Activated T-helper 2 cell treated with anti-CD3 and anti-CD28 coated beads, Interferon-gamma antibody, Interleukin-2, Interleukin-4, amounts not matched to agents 10 μg/mL and 5 μg/mL and 100 μg/mL, durations not matched to agents 14 hours and 24 hours and 36 hours (primary cell): ENCODE results near the gene TMEM132D. TPM values are rescaled to one million over a fixed set of nuclear protein-coding genes. Genes with fewer than 3 reads are reported as not detected.

ENCODE experiments used
- DNase-seq: peaks from one replicate; pipeline ENCODE4 v3.0.0; 2021; ENCODE audit warnings: low spot score
- H3K27ac Mint-ChIP-seq: one replicate; pipeline ENCODE4 v1.8.0; 2021; ENCODE audit warnings: mixed read lengths
- H3K27me3 Mint-ChIP-seq: one replicate; pipeline ENCODE4 v1.8.0; 2021; ENCODE audit warnings: low read depth, mixed read lengths
- H3K36me3 Mint-ChIP-seq: one replicate; pipeline ENCODE4 v1.8.0; 2021; ENCODE audit warnings: low read depth, mixed read lengths
- H3K4me1 Mint-ChIP-seq: one replicate; pipeline ENCODE4 v1.8.0; 2021; ENCODE audit warnings: low read depth, mixed read lengths
- H3K4me3 Mint-ChIP-seq: one replicate; pipeline ENCODE4 v1.8.0; 2021; ENCODE audit warnings: low read depth, mild to moderate bottlenecking, moderate library complexity, mixed read lengths
- H3K9me3 Mint-ChIP-seq: one replicate; pipeline ENCODE4 v1.8.0; 2021; ENCODE audit warnings: mixed read lengths
- intact Hi-C: fragments of 100-400 bp; cut with micrococcal nuclease; formaldehyde crosslinking; loops from one replicate; pipeline ENCODE4 v1.15.1; 2023
- total RNA-seq: library from RNA; stranded (reverse); gene quantifications from 2 replicates; pipeline ENCODE4 v1.2.3, GENCODE V29; 2022

The TMEM132D gene
- total RNA-seq, 1 donor from 2014 or later, result not detected

DNA sequence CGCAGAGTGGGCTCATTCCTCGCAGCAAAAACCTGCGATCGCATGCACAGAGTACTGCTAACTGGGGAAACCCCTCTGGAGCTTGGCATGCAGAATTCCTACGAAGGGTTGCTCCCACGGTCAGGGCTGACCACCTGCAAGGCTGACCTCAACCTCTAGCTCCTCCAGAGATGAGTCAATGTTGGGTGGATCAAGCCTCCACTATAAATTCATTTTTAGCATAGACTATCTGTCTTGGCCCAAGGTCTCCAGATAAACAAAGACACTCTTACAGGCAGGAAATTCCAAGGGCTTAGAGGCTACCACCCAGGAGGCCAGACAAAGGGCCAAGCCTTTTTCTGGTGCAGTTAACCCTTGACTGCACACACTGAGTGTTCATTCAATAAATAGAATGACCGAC, 296.5 kb downstream of the TMEM132D start:
- H3K27me3 Mint-ChIP-seq, result no peaks in the 10 kb centered on the region
- intact Hi-C loops, result no loop called here
- peaks cover 21% of the 10 kb centered on the region for H3K9me3 Mint-ChIP-seq
- H3K4me1 Mint-ChIP-seq, result no peaks in the 10 kb centered on the region
- H3K27ac Mint-ChIP-seq, result no peak overlapping the region
- DNase-seq, result no peak
- H3K4me3 Mint-ChIP-seq, result no peak overlapping the region
- H3K36me3 Mint-ChIP-seq, result no peaks in the 10 kb centered on the region

DNA sequence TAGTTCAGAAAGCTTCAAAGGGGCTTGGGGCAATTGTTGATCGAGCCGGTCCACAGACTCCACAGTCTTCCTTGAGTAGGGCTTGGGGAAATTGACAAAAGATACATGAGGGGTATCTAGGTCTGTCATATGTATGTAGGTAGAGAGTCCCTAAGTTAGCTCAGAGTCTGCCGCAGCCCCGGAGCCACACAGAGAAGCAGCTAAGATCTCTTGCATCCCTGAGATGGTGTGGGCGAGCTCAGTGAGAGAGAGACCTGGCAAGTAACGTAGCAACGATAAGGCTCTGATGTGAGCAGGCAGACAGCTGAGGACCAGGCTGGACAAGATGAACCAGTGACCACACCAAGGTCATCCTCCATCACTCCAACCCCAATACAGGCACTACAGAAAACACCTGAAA, 297.6 kb downstream of the TMEM132D start:
- no peaks in the 10 kb centered on the region for H3K36me3 Mint-ChIP-seq
- no peak for DNase-seq
- intact Hi-C loops, result no loop called here
- no peaks in the 10 kb centered on the region for H3K4me1 Mint-ChIP-seq
- H3K27ac Mint-ChIP-seq, result no peak overlapping the region
- no peak overlapping the region for H3K4me3 Mint-ChIP-seq
- peaks cover 21% of the 10 kb centered on the region for H3K9me3 Mint-ChIP-seq
- H3K27me3 Mint-ChIP-seq, result no peaks in the 10 kb centered on the region

DNA sequence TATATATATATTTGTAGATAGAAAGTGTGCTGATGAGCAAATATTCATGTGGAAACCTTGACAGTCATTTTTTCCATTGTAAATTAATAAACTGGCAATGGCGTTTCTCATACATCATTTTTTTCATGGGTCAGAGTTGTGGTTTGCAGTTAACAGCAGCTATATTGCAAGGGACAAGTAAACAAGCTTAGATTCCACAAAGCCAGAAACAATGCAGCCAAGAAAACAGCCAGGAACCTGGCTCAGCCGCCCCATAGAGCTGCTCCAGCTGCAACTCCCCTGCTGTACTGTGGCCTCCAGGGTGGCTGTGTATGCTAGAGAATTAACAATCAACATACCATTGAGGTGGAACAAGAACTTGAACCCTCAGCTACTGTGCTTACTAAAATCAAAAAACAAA, 298.2 kb downstream of the TMEM132D start:
- Mint-ChIP-seq H3K36me3 (no peaks in the 10 kb centered on the region), H3K27me3 (no peaks in the 10 kb centered on the region), H3K4me1 (no peaks in the 10 kb centered on the region), H3K9me3 (peaks cover 16% of the 10 kb centered on the region), H3K27ac (no peak overlapping the region), H3K4me3 (no peak overlapping the region)
- intact Hi-C loops, result no loop called here
- no peak for DNase-seq

DNA sequence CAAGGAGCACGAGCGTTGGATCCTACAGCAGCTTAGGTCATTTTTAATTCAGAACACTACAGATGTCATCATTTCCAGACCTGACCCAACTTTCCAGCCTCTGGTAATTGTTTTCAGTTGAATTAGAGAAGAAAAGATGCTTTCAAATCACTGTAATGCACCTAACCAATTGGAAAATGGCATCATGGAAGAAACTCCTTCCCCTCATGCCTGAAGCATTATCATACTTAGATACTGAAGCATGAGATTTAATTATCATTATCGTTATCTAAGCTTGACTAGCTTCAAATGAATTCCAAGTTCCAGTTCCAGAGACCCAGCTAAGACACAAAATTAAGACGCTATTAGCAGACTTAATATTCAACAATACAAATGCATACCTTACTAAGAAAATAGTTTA, 299.3 kb downstream of the TMEM132D start:
- H3K27ac Mint-ChIP-seq, result no peak overlapping the region
- H3K27me3 Mint-ChIP-seq, result no peaks in the 10 kb centered on the region

DNA sequence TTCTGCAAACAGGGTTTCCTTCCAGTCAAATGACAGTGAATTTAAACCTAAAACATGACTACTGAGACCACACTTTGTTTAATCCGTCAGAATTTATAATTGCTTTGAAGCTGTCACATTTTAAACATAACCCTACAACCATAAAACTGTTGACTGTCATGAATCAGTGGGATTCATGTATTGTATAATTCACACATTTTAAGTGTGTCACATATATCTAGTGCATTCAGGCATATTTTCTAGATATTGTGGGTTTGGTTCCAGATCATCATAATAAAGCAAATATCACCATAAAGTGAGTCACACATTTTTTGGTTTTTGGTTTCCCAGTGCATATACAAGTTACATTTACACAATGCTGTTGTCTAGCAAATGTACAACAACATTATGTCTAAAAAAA, 304.4 kb downstream of the TMEM132D start:
- H3K27ac Mint-ChIP-seq, result no peak overlapping the region
- H3K27me3 Mint-ChIP-seq, result no peaks in the 10 kb centered on the region
- intact Hi-C loops, result no loop called here
- peaks cover 25% of the 10 kb centered on the region for H3K9me3 Mint-ChIP-seq
- no peak overlapping the region for H3K4me3 Mint-ChIP-seq
- H3K36me3 Mint-ChIP-seq, result no peaks in the 10 kb centered on the region
- DNase-seq, result no peak
- H3K4me1 Mint-ChIP-seq, result no peaks in the 10 kb centered on the region

More for the DNA sequence above, 299.3 kb downstream of the TMEM132D start:
- intact Hi-C loops, result no loop called here
- Mint-ChIP-seq H3K4me3 (no peak overlapping the region), H3K4me1 (no peaks in the 10 kb centered on the region), H3K36me3 (no peaks in the 10 kb centered on the region), H3K9me3 (peaks cover 20% of the 10 kb centered on the region)
- DNase-seq, result no peak

DNA sequence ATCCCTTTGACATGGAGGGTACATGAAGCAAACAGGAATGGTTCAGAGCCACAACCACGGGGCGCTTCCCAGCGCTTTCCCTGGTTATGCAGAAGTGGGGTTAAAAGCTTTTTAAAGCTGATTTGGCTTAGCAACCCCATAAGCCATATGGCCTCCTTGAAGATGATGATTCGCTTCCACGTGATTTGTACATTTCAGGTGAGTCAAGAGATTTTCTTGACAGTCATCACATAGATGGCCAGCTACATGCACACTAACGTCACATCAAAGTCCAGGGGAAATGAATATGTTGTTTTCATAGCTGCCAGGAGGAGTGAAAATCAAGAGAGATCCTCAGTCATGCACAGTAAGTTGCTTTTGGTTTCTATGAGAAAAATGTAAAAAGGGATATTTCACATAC, 309.7 kb downstream of the TMEM132D start:
- no peaks in the 10 kb centered on the region for H3K27me3 Mint-ChIP-seq
- DNase-seq, result no peak
- no peak overlapping the region for H3K4me3 Mint-ChIP-seq
- no peaks in the 10 kb centered on the region for H3K36me3 Mint-ChIP-seq
- intact Hi-C loops, result no loop called here
- H3K27ac Mint-ChIP-seq, result no peak overlapping the region
- no peaks in the 10 kb centered on the region for H3K4me1 Mint-ChIP-seq
- peaks cover 29% of the 10 kb centered on the region for H3K9me3 Mint-ChIP-seq

DNA sequence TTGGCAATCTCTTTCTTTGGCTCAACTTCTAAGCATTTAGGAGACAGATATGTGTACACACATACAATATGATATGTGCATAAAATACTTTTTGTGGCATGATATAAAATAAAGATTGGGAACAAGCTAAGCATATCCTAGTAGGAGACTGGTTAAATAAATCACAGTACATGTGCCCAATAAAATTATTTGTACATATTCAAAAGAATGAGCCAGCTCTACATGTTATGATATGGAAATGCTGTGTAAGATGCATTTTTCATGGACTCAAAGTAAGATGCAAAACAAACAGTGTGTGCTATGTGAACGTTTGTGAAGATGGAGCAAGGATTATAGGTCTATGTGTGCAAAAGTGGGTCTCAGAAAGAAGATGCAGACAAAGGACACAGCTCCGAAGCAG, 311.4 kb downstream of the TMEM132D start:
- Mint-ChIP-seq H3K4me3 (no peak overlapping the region), H3K27ac (no peak overlapping the region), H3K9me3 (peaks cover 38% of the 10 kb centered on the region), H3K27me3 (no peaks in the 10 kb centered on the region), H3K4me1 (no peaks in the 10 kb centered on the region), H3K36me3 (no peaks in the 10 kb centered on the region)
- no peak for DNase-seq
- intact Hi-C loops, result no loop called here

DNA sequence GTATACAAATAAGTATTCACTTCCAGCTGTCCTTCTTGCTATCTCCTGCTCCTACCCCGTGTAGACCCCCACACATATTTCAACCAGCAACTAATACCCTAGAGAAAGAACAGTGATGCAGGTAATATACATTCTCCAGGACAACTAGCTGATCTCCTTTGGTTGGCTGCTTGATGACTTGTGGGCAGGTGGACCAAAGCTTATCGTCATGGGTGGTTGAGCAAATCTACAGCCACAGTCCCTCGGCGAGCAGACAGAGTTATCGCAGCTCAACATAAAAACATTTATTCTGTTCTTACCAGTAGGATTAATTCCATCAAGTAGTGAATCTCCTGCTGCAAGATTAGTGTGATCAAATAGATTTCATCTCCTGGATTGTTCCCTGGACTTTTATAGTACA, 314.3 kb downstream of the TMEM132D start:
- Mint-ChIP-seq H3K27ac (no peak overlapping the region), H3K36me3 (no peaks in the 10 kb centered on the region), H3K9me3 (peaks cover 47% of the 10 kb centered on the region), H3K4me1 (no peaks in the 10 kb centered on the region), H3K4me3 (no peak overlapping the region), H3K27me3 (no peaks in the 10 kb centered on the region)
- intact Hi-C loops, result no loop called here
- no peak for DNase-seq

DNA sequence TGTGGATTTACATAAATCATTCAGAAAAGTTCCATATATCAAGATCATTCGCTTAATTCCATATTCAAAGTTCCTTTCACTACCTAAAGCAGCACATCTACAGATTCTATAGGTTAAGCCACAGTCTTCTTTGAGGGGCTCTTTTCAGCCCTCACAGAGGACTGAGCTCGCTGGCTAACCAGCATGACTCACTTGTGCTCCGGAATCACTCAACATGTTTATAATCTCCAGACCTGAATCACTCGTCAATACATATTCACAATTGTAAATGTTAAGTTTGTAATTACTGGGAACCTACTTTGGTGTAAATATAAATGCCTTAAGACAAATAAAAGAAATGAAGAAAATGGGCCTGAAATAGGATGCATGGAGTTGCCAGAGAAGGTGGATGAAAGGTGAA, 315.7 kb downstream of the TMEM132D start:
- Mint-ChIP-seq H3K9me3 (peaks cover 57% of the 10 kb centered on the region), H3K27ac (no peak overlapping the region), H3K36me3 (no peaks in the 10 kb centered on the region), H3K27me3 (no peaks in the 10 kb centered on the region), H3K4me3 (no peak overlapping the region), H3K4me1 (no peaks in the 10 kb centered on the region)
- intact Hi-C loops, result no loop called here
- no peak for DNase-seq

DNA sequence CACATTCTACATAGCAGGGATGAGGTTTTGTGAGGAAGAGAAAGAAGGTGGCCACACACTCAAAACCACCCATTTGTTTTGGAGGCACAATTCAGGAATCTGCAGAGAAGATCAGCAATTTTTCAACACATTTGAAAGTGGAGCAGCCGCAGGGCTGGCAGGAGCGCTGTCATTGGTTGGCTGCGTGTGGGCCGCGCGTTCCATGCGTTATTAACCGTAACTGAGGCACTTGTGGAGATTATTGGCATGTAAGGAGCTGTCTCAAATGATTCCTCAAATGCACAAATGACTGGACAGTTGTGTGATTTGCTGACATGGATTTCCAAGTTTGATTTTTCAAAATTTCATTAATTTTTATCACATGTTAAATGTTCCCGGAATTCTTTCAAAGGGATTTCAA, 318.5 kb downstream of the TMEM132D start:
- no peak overlapping the region for H3K27ac Mint-ChIP-seq
- H3K27me3 Mint-ChIP-seq, result no peaks in the 10 kb centered on the region
- no peak for DNase-seq
- no peaks in the 10 kb centered on the region for H3K36me3 Mint-ChIP-seq
- no peak overlapping the region for H3K4me3 Mint-ChIP-seq
- H3K4me1 Mint-ChIP-seq, result no peaks in the 10 kb centered on the region
- intact Hi-C loops, result no loop called here
- H3K9me3 Mint-ChIP-seq, result peaks cover 60% of the 10 kb centered on the region

DNA sequence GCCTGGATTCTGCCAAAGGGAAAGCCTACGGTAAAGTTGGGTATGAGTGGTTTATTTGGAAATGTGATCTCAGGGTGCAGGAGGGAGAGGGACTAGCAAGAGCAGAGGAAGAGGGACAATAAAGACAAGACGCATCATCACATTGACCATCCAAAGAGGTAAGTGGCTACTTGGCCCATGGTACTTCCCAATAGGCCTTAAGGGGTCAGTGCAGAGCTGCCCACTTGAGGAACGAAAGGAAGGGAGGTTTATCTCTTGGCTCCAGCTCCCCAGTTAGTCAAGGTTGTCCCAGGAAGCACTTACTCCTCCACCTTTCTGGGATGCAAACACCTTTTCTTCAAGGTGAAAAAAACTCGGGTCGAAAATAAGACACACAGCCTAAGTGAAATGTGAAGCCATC, 323.9 kb downstream of the TMEM132D start:
- Mint-ChIP-seq H3K4me3 (no peak overlapping the region), H3K9me3 (peaks cover 38% of the 10 kb centered on the region), H3K27ac (no peak overlapping the region), H3K36me3 (no peaks in the 10 kb centered on the region), H3K4me1 (no peaks in the 10 kb centered on the region), H3K27me3 (no peaks in the 10 kb centered on the region)
- DNase-seq, result no peak
- intact Hi-C loops, result no loop called here

DNA sequence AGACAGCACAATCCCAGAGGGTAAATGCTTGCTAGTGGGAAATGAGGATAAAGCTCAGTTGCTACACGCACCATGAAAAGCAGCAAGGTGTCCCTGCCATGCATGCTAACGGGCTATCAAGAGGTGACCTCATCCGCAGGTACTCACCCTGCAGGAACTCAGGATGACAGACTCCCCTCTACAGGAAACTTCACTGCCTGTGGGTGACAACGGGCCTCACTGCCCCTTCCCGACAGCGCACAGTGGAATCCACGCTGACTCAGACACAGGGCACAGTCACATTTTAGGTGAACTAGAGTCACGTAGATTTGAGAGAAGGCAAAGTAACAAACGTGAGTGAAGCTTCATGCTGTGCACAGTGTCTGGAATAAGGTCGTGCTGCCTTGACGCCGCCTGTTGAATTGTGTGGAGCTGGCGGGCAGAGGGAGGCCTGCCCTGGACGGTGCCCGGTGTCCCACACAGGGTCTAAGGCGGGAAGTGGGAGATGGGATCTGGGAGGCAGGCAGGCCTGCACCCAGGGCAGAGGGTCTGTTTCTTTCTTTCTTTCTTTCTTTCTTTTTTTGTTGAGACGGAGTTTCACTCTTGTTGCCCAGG, 331.8 kb downstream of the TMEM132D start:
- H3K4me1 Mint-ChIP-seq, result no peaks in the 10 kb centered on the region
- H3K4me3 Mint-ChIP-seq, result no peak overlapping the region
- peaks cover 32% of the 10 kb centered on the region for H3K9me3 Mint-ChIP-seq
- H3K27me3 Mint-ChIP-seq, result no peaks in the 10 kb centered on the region
- DNase-seq, result no peak
- no peaks in the 10 kb centered on the region for H3K36me3 Mint-ChIP-seq
- intact Hi-C loops, result no loop called here
- no peak overlapping the region for H3K27ac Mint-ChIP-seq

DNA sequence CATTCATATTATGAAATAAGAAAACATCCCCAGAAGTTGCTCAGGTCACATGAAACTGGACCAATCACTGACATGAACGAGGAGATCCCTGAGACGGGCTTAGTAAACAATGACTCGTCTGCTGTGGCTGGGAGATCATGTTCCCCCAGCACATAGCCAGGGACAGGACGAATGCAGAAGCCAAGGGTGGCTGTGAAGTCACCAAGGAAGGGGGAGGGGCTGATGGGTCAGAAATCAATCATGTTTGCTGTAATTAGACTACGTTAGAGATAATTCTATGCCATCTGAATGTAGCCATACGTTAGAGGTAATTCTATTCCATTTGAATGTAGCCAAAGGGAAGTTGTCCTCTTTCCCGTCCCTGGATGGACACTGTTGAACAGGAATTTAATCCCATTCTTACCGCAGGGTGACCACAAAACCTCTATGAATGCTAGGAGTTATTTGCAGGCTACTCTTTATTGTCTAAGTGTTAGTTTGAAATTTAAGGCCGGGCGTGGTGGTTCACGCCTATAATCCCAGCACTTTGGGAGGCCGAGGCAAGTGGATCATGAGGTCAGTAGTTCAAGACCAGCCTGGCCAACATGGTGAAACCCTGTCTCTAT, 332.9 kb downstream of the TMEM132D start:
- Mint-ChIP-seq H3K4me3 (no peak overlapping the region), H3K27me3 (no peaks in the 10 kb centered on the region), H3K4me1 (no peaks in the 10 kb centered on the region), H3K27ac (no peak overlapping the region), H3K36me3 (no peaks in the 10 kb centered on the region), H3K9me3 (peaks cover 32% of the 10 kb centered on the region)
- intact Hi-C loops, result no loop called here
- no peak for DNase-seq

DNA sequence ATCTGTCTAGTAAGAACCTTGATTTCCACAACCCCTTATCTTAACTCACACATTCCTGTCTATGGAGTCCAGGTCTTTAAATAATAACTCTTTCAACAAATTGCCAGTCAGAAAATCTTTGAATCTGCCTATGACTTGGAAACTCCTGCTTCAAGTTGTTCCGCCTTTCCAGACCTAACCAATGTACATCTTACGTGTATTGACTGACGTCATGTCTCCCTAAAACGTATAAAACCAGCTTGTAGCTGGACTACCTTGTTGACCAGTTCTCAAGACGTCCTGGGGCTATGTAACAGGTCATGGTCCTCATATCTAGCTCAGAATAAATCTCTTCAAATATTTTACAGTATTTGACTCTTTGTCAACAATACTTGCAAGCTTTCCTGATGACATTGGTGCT, 337.0 kb downstream of the TMEM132D start:
- H3K4me1 Mint-ChIP-seq, result peaks cover 2% of the 10 kb centered on the region
- no peak overlapping the region for H3K27ac Mint-ChIP-seq
- no peak overlapping the region for H3K4me3 Mint-ChIP-seq
- H3K27me3 Mint-ChIP-seq, result no peaks in the 10 kb centered on the region
- intact Hi-C loops, result no loop called here
- no peak for DNase-seq
- peaks cover 24% of the 10 kb centered on the region for H3K9me3 Mint-ChIP-seq
- no peaks in the 10 kb centered on the region for H3K36me3 Mint-ChIP-seq
